HCT116 (cell line): ENCODE measurements around the gene SH3PXD2A.

ENCODE experiments used
- POLR2A ChIP-seq: IDR thresholded peaks from 2 replicates; pipeline ENCODE4 v1.7.0; 2011; ENCODE audit warnings: borderline replicate concordance; ENCODE audit not compliant: insufficient read depth, insufficient read length; ENCODE audit errors: extremely low read depth
- RAD21 ChIP-seq: IDR thresholded peaks from 2 replicates; pipeline ENCODE4 v1.6.1; 2012; ENCODE audit warnings: low read depth, mild to moderate bottlenecking
- TF ChIP-seq, protein P1 (sequence below), 3 experiments: fragments of 200-600 bp in 1 of 3; sonication (generic) in 1 of 3; IDR thresholded peaks in 2 of 3; conservative IDR thresholded peaks in 1 of 3; 2 replicates each; pipeline ENCODE4 v1.5.1; 2012 to 2017; ENCODE audit warnings: low read depth in 2 of 3, low read length in 2 of 3, antibody characterized with exemption in 1 of 3, borderline replicate concordance in 1 of 3, control low read depth in 1 of 3, mild to moderate bottlenecking in 1 of 3, mixed read lengths in 1 of 3, mixed run types in 1 of 3, moderate library complexity in 1 of 3; ENCODE audit not compliant: insufficient read depth in 1 of 3

DNA sequence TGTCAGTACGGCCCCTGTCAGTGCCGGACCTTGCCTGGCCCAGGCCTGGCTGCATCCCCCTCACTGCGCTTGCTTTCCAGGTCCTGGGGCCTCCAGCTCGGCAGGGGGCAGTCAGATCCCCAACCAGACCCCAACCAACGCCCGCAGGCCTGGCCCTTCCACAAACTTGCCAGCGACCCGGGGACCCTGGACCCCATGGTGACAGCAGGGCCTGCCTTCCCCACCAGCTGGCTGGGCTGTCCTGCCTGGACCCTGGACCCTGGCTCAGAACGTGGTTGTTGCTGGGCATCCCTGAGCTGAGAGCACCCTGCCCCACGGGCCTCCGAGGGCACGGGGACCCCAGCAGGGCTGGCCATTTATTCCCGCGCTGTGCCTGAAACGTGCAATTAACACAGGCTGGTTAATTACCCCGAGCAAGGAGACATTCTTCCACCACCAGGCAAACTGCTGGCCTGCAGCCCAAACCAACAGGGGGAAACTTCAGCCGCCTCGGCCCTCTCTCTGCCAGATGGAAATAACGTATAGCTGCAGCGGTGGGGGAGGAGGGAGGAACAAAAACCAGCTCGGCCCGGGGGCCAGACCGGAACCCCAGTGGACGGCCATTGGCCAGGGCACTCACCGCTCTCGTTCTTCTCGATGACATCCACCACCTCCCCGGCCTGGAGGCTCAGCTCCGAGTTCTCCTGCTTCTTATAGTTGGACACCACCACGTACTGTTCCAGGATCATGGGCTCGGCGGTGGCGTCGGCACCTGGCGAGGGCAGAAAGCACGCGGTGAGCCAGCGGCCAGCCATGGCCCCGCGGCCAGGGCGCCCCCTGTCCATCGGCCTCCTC lies 194.8 kb downstream of the SH3PXD2A start:
- TF ChIP-seq, protein P1, sequence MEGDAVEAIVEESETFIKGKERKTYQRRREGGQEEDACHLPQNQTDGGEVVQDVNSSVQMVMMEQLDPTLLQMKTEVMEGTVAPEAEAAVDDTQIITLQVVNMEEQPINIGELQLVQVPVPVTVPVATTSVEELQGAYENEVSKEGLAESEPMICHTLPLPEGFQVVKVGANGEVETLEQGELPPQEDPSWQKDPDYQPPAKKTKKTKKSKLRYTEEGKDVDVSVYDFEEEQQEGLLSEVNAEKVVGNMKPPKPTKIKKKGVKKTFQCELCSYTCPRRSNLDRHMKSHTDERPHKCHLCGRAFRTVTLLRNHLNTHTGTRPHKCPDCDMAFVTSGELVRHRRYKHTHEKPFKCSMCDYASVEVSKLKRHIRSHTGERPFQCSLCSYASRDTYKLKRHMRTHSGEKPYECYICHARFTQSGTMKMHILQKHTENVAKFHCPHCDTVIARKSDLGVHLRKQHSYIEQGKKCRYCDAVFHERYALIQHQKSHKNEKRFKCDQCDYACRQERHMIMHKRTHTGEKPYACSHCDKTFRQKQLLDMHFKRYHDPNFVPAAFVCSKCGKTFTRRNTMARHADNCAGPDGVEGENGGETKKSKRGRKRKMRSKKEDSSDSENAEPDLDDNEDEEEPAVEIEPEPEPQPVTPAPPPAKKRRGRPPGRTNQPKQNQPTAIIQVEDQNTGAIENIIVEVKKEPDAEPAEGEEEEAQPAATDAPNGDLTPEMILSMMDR (IDR thresholded peaks at IDR 0.05 in 2 of 3, conservative IDR thresholded peaks at IDR 0.05 in 1 of 3; ENCODE audit: borderline replicate concordance in 1 of 3, insufficient read depth in 1 of 3, low read depth in 2 of 3, low read length in 2 of 3), result no peak
- no peak for TF ChIP-seq POLR2A
- no peak for TF ChIP-seq RAD21
